ENCODE data around the gene KCND2.

KCND2 gene

DNA sequence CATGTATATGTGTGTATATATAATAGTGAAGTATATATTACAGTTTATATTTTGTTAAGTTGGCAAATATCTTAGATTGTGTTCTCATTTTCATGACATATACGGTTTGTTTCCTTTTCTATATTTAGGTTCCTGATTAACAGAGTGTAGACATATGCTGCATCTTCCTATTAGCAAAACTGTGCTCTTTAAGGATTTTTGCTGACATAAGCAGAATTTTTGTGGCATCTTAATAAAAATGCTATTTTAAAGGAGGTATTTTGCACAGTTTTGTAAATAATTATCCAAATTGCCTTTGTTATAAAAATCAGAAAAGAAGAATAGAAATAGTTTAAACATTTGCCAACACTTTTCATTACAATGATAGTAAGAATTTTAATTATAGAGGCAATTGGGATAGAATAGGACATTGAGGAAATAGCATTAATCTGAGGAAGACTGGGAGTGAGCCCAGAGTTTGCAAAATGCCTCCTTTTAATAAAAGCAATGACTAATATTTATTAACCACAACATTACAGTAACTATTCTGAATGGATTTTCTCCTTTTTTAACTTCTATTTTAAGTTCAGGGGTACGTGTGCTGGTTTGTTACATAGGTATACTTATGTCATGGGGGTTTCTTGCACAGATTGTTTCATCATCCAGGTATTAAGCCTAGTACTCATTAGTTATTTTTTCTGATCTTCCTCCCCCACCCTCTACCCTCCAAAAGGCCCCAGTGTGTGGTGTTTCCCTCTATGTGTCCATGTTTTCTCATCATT lies 38.2 kb downstream of the KCND2 start:
- no peak for DNase-seq

- DNase-seq: no peak
Measured at GRCh38 chr7:120320218-120320961, 47.4 kb downstream of the KCND2 start.

GRCh38 chr7:120327054-120327453 lies 54.1 kb downstream of the KCND2 start:
- DNase-seq: no peak

DNA sequence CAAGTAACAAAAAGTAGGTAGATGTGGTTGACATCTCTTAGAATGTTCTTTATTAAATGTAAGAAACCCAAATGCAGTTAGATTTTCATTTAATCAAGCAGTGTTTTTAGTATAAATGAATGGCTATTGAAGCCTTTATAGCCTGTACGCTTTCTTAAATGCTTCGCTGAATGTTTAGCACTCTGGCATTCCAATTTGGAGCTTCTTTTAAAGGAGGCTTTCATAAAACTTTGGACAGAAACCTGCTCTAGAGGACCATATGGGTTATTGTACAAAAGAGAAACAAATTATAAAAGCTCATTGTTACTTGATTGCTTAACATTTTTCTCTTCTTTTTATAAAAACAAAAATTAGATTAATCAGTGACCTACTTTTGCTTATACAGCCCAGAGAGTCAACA lies 59.5 kb downstream of the KCND2 start:
- no peak for DNase-seq

GRCh38 chr7:120334475-120334874 lies 61.5 kb downstream of the KCND2 start:
- DNase-seq: no peak

GRCh38 chr7:120337308-120337907 lies 64.4 kb downstream of the KCND2 start:
- no peak for DNase-seq

DNA sequence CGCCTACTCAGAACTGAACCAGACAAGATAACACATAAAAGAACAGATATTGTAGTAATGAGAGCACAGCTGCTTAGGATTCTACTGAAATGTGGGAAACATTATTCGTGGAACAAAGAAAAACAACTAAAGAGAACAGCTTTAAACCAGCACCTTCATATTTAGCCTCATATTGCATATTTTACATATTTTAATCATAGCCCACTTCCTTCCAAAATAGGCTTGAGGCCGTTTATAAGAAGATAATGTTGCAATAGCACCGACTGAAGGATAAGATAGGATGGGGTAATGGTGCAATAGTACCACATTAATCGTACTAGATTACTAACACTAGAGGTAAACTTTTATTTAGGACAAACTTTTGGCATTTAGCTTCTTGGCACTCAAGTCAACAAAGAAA lies 71.3 kb downstream of the KCND2 start:
- DNase-seq: no peak

- no peak for DNase-seq
Measured at GRCh38 chr7:120353171-120353570, 80.2 kb downstream of the KCND2 start.

- DNase-seq: no peak
Measured at GRCh38 chr7:120360918-120361317, 87.9 kb downstream of the KCND2 start.

GRCh38 chr7:120363414-120363813 lies 90.4 kb downstream of the KCND2 start:
- DNase-seq: no peak

DNA sequence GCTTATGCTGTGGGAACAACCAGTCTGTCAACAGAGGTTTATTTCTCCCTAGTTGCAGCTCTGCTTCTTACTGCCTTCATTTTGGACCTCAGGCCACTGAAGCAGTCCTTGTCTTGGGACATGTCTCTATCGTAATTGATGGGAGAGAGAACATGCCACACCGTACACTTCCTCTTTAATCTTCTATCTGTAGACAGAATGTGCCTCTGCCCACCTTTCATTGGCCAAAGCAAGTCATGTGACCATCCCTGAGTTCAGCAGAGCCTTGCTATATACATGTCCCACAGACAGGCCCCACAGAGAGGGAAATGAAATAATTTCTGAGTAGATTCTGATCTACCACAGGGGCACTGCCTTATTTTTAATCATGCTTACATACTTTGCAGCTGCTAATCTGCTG lies 98.0 kb downstream of the KCND2 start:
- no peak for DNase-seq

DNA sequence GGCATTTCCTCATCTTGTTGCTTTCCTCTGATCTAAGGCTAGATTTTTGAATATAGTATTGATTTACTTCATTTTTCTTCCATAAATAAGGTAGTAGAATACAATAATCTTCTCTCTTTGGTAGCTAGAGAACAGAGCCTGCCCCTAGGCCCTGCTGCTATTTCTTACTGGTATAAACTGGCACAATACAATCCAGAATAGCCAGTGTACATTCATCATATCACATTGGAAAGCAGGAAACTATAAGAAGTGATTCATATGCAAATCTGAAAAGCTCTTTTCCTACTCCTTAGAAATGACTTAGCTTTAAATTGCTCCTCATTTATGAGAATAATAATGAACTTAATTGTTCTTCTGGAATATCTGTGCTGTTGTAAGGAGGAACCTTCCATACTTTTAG lies 100.2 kb downstream of the KCND2 start:
- no peak for DNase-seq

DNA sequence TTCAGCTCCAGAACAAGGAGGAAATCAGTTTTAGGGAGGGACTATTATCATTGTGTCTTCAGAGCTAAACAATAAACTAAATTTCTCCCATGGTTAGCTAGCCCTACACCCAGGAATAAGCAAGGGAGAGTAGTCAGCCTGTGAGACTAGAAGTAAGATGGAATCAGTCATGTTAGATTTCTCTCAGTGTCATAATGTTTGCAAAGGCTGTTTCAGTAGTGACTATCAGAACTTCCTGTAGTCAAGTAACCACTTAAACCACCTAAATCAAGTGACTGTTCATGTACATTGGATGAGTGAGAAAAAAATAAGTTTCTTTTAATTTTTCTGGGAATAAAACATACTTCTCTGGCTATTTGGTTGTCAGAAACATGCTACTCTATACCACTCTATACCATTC lies 121.6 kb downstream of the KCND2 start:
- DNase-seq: no peak

GRCh38 chr7:120395526-120396019 lies 122.6 kb downstream of the KCND2 start:
- no peak for DNase-seq

- DNase-seq: no peak
Measured at GRCh38 chr7:120398284-120399000, 125.5 kb downstream of the KCND2 start.

DNA sequence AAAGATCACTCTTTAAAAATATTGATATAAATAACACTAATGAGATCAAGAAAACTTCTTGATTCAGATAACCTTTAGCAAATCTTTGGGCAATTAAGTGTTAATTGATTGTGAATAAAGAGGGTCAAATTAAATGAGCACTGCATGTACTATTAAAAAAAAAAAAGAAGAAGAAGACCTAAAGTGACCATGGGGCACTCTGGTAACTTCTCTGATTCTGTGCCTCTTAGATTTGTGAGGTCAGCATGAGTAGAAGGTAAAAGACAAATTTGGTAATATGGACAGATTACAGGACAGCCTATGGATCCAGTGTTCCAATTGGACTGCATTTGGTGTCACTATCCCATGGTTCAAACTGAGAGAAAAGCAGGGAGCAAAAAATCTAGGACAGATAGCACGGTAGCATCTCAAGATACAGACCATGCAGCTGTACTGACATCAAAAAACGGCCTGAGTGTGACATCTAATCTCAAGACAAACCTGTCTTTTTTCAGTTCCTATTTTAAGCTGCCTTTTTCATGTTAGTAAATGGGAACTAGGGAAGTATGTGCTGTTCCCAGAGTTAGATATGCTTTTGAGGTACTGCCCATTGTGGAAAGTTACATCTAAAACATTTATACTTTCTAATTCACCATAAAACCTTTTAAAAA lies 128.0 kb downstream of the KCND2 start:
- no peak for DNase-seq

DNA sequence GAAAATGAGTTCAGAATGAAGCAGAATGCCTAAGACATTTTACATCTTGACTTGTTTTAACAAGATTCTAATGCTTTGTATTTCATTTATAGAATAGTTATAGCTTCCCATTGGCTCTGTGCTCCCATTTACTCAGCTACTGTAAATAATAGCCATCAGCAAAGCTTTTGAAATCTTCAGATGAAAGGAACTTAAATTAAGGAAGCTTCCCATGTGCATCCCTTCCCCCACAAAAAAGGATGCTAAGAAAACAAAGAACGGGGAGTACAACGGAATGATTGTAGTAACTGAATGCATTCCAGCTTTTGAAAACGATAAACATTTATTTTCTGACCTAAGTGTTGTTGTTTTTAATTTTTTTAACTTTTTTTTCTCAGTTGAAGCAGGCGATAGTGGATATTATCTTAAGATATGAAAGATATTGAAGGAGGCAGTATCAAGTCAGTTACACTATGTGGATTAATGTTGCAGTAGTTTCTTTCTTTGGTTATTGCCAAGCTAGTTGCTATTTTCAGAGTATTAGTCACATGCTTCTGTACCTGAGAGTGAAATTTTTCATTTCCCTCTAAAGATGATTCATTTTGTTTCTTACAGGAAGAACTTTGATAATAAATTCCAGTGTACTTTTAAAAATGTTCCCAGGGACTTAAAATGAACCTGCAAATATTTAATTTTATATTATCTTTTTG lies 129.2 kb downstream of the KCND2 start:
- DNase-seq: no peak

- no peak for DNase-seq
Measured at GRCh38 chr7:120402801-120403200, 129.8 kb downstream of the KCND2 start.

- DNase-seq: no peak
Measured at GRCh38 chr7:120404042-120404441, 131.1 kb downstream of the KCND2 start.

DNA sequence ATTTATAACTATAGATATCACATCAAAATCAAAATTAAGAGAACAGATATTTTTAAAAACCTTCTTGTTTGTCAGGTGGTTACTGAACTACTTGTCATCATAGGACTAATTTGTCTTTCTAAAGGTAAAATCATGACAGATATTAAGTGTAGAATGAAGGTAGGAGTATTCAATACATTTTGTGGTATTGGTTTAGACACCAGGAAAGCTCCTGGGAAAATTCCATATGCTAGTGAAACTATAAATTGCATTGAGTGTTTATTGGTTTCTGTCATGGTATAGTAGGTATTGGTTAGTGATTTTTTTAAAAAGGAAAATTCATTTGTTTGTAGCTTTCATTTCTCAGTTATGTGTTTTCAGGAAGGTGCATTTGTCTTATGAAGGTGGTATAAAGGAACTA lies 132.7 kb downstream of the KCND2 start:
- DNase-seq: no peak

DNA sequence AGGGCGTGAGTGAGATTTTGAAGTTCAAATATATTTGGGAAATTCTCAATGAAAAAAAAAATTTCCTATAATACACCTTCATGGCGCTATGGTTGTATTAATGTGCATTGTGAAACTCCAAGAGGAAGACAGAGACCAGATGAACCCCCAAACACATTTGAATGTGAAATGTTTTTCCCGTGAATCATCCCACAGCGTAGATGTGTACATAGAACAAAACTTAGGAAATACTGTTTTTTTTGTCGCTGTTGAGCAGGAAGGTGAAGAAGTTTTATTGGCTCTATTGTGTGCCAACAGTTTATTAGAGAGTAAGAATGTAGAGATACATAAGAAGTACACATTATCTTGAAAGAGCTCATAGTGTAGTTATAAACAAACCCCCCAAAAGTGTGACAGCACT lies 134.0 kb downstream of the KCND2 start:
- no peak for DNase-seq

All from femur (tissue), 1 donor.